ENCODE data around the gene TBL1X. TPM values are rescaled to one million over a fixed set of nuclear protein-coding genes. Genes with fewer than 3 reads are reported as not detected.

The TBL1X gene
- polyA plus RNA-seq, 1 donor (not counting 4 experiments of a cell fraction or from before 2014, with no cell fraction given) = 2.2 TPM

DNA sequence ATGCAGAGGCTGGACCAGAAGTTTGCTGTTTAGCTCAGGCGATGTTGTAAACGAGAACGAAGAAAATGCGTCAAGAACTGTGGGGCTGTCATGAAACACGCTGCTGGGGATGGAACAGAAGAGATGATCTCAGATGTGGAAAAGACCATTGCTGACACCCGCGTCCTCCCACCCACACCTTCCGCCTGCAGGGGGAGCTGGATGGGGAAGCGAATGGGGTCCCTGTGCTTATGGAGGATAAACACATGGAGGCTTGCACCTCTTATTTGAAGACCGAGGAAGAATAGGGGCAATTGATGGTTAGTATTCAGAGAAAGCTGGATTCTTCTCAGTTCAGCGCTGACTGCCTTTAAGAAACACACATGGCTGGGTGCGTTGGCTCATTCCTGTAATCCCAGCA, 236.9 kb downstream of the TBL1X start:
- TF ChIP-seq, protein P1, sequence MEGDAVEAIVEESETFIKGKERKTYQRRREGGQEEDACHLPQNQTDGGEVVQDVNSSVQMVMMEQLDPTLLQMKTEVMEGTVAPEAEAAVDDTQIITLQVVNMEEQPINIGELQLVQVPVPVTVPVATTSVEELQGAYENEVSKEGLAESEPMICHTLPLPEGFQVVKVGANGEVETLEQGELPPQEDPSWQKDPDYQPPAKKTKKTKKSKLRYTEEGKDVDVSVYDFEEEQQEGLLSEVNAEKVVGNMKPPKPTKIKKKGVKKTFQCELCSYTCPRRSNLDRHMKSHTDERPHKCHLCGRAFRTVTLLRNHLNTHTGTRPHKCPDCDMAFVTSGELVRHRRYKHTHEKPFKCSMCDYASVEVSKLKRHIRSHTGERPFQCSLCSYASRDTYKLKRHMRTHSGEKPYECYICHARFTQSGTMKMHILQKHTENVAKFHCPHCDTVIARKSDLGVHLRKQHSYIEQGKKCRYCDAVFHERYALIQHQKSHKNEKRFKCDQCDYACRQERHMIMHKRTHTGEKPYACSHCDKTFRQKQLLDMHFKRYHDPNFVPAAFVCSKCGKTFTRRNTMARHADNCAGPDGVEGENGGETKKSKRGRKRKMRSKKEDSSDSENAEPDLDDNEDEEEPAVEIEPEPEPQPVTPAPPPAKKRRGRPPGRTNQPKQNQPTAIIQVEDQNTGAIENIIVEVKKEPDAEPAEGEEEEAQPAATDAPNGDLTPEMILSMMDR (optimal IDR thresholded peaks at IDR 0.05 in 1 of 3, IDR thresholded peaks at IDR 0.05 in 1 of 3, conservative IDR thresholded peaks at IDR 0.05 in 1 of 3; ENCODE audit: extremely low read depth in 1 of 3, insufficient read depth in 2 of 3, low read length in 3 of 3) = no peak
- no peak for TF ChIP-seq EZH2 (IDR thresholded peaks at IDR 0.05; ENCODE audit: low read length)
- Histone ChIP-seq H3K79me2 (ENCODE audit: control insufficient read depth, insufficient read depth, low read length) (no peaks in the 10 kb centered on the region), H3K4me3 (ENCODE audit: control insufficient read depth in 2 of 3, extremely low read depth in 1 of 3, insufficient read depth in 2 of 3, low read depth in 1 of 3, low read length in 3 of 3) (no peak overlapping the region), H3K9ac (ENCODE audit: control insufficient read depth, extremely low read depth, insufficient read depth, low read length) (no peak overlapping the region), H3K9me1 (ENCODE audit: control insufficient read depth, extremely low read depth, insufficient read depth, low read length) (no peaks in the 10 kb centered on the region), H3K4me2 (ENCODE audit: control insufficient read depth, extremely low read depth, insufficient read depth, low read depth, low read length) (no peak overlapping the region), H3K9me3 (ENCODE audit: control insufficient read depth, low read depth, low read length) (no peaks in the 10 kb centered on the region), H3K4me1 (ENCODE audit: control insufficient read depth, extremely low read depth, insufficient read depth, low read length) (no peaks in the 10 kb centered on the region), H2AFZ (ENCODE audit: control insufficient read depth, low read length) (no peak overlapping the region), H3K36me3 (ENCODE audit: control insufficient read depth in 2 of 2, extremely low read depth in 1 of 2, insufficient read depth in 2 of 2, low read length in 2 of 2) (no peaks in the 10 kb centered on the region), H4K20me1 (ENCODE audit: control insufficient read depth, extremely low read depth, insufficient read depth, low read length) (no peaks in the 10 kb centered on the region), H3K27me3 (ENCODE audit: control insufficient read depth, extremely low read depth, insufficient read depth, low read length) (no peaks in the 10 kb centered on the region), H3K27ac (ENCODE audit: control insufficient read depth, insufficient read depth, low read length) (no peak overlapping the region)
- no peak for DNase-seq (ENCODE audit: low read depth, low spot score)
- dilution Hi-C loops (cut with MboI; ENCODE audit: extremely low pct_ligation_motif_present, low sequenced_read_pairs) = no loop called here
- no peak for FAIRE-seq

DNA sequence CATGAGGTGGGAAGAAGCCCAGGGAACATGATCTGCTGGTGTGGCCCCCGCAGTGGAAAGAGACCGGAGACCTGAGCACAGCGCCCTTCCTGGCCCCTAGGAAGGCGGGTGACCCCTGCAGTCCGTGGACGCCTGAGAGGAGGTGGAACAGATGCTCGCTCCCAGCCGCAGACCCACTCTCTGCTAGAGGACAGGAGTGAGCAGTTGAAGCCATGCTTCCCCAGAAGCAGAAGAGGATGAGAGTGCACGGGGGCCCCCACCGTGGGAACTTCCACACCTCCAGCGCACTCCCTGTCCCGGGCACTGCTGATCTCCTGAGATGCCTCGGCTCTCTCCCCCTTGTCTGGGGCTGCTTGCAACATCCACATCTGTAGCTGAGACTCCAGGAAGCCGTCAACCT, 238.5 kb downstream of the TBL1X start:
- DNase-seq (ENCODE audit: low read depth, low spot score) (no peak), FAIRE-seq (no peak)
- Histone ChIP-seq H3K27ac (ENCODE audit: control insufficient read depth, insufficient read depth, low read length) (no peak overlapping the region), H3K4me3 (ENCODE audit: control insufficient read depth in 2 of 3, extremely low read depth in 1 of 3, insufficient read depth in 2 of 3, low read depth in 1 of 3, low read length in 3 of 3) (no peak overlapping the region), H3K36me3 (ENCODE audit: control insufficient read depth in 2 of 2, extremely low read depth in 1 of 2, insufficient read depth in 2 of 2, low read length in 2 of 2) (no peaks in the 10 kb centered on the region), H2AFZ (ENCODE audit: control insufficient read depth, low read length) (no peak overlapping the region), H3K9me3 (ENCODE audit: control insufficient read depth, low read depth, low read length) (no peaks in the 10 kb centered on the region), H3K4me1 (ENCODE audit: control insufficient read depth, extremely low read depth, insufficient read depth, low read length) (no peaks in the 10 kb centered on the region), H4K20me1 (ENCODE audit: control insufficient read depth, extremely low read depth, insufficient read depth, low read length) (no peaks in the 10 kb centered on the region), H3K79me2 (ENCODE audit: control insufficient read depth, insufficient read depth, low read length) (no peaks in the 10 kb centered on the region), H3K9ac (ENCODE audit: control insufficient read depth, extremely low read depth, insufficient read depth, low read length) (no peak overlapping the region), H3K4me2 (ENCODE audit: control insufficient read depth, extremely low read depth, insufficient read depth, low read depth, low read length) (no peak overlapping the region), H3K27me3 (ENCODE audit: control insufficient read depth, extremely low read depth, insufficient read depth, low read length) (no peaks in the 10 kb centered on the region), H3K9me1 (ENCODE audit: control insufficient read depth, extremely low read depth, insufficient read depth, low read length) (no peaks in the 10 kb centered on the region)
- TF ChIP-seq EZH2 (IDR thresholded peaks at IDR 0.05; ENCODE audit: low read length) = no peak
- TF ChIP-seq, protein P1 (optimal IDR thresholded peaks at IDR 0.05 in 1 of 3, IDR thresholded peaks at IDR 0.05 in 1 of 3, conservative IDR thresholded peaks at IDR 0.05 in 1 of 3; ENCODE audit: extremely low read depth in 1 of 3, insufficient read depth in 2 of 3, low read length in 3 of 3) = no peak
- dilution Hi-C loops (cut with MboI; ENCODE audit: extremely low pct_ligation_motif_present, low sequenced_read_pairs) = no loop called here

Measured in keratinocyte (primary cell).